Esophagus muscularis mucosa (tissue), 4 donors: ENCODE data around the gene SGTA. TPM values are rescaled to one million over a fixed set of nuclear protein-coding genes. Genes with fewer than 3 reads are reported as not detected.

Experiments
- DNase-seq: peaks from one replicate; pipeline ENCODE4 v3.0.0-alpha.2; 2017; ENCODE audit errors: extremely low spot score
- H3K27ac ChIP-seq, 4 donors: fragments of 200-600 bp; sonication (generic); replicated peaks in 1 of 4; 1 replicate in 3 of 4; 2 replicates in 1 of 4; pipeline ENCODE4 v1.5.1; 2016 to 2019; ENCODE audit warnings: mild to moderate bottlenecking in 1 of 4
- H3K27me3 ChIP-seq, 4 donors: fragments of 200-600 bp; sonication (generic); one replicate each; pipeline versions ENCODE4 v1.5.1 to v1.6.0; 2016 to 2019
- H3K36me3 ChIP-seq, 4 donors: fragments of 200-600 bp; sonication (generic); one replicate each; pipeline ENCODE4 v1.5.1; 2016 to 2019
- H3K4me1 ChIP-seq, 4 donors: fragments of 200-600 bp; sonication (generic); one replicate each; pipeline ENCODE4 v1.5.1; 2016 to 2019
- H3K4me3 ChIP-seq, 4 donors: fragments of 200-600 bp; sonication (generic); 1 replicate in 2 of 4; 2 replicates in 2 of 4; pipeline ENCODE4 v1.5.1; 2016 to 2019; ENCODE audit warnings: mild to moderate bottlenecking in 4 of 4, moderate library complexity in 1 of 4
- H3K9me3 ChIP-seq, 4 donors: fragments of 200-600 bp; sonication (generic); 1 replicate in 3 of 4; 2 replicates in 1 of 4; pipeline ENCODE4 v1.5.1; 2016 to 2019
- EP300 ChIP-seq: sonication (generic); formaldehyde crosslinking; IDR thresholded peaks from one replicate; pipeline ENCODE4 v1.6.1; 2017; ENCODE audit warnings: antibody characterized with exemption
- POLR2A ChIP-seq: fragments of 450-650 bp; IDR thresholded peaks from one replicate; pipeline ENCODE4 v1.6.1; 2017; ENCODE audit warnings: antibody characterized with exemption, moderate library complexity, mild to moderate bottlenecking, low read depth
- POLR2AphosphoS5 ChIP-seq, 2 donors: sonication (generic); formaldehyde crosslinking; IDR thresholded peaks; one replicate each; pipeline ENCODE4 v1.6.1; 2017; ENCODE audit warnings: antibody characterized with exemption in 2 of 2
- WGBS: methylation state at CpG from one replicate; pipeline ENCODE4 v1.1.5; 2018; 5-methylcytosine and 5-hydroxymethylcytosine counted together
- intact Hi-C: fragments of 100-400 bp; cut with DNase I; formaldehyde crosslinking; loops from one replicate; pipeline ENCODE4 v1.15.1; 2023
- total RNA-seq, 4 donors: library from RNA; depleted of rRNA; stranded (reverse); fragments of >200 nt; gene quantifications; one replicate each; pipeline versions ENCODE4 v1.1.0 to v1.2.1, GENCODE V29; 2016
- TF ChIP-seq, protein P1 (sequence below), 3 experiments: fragments of 200-600 bp in 2 of 3; fragments of 450-650 bp in 1 of 3; sonication (generic) in 2 of 3; IDR thresholded peaks; one replicate each; pipeline ENCODE4 v1.5.1; 2017 to 2019; ENCODE audit warnings: antibody characterized with exemption in 3 of 3, mild to moderate bottlenecking in 2 of 3, moderate library complexity in 1 of 3

The SGTA gene
- total RNA-seq, 4 donors from 2014 or later, result 53.6 to 71.2 (median 59.2) TPM

GRCh38 chr19:2756921-2757881 lies 25.9 kb downstream of the SGTA start:
- H3K36me3 ChIP-seq, result peaks cover 54 to 95% (median 84%) of the 10 kb centered on the region in 4 donors

DNA sequence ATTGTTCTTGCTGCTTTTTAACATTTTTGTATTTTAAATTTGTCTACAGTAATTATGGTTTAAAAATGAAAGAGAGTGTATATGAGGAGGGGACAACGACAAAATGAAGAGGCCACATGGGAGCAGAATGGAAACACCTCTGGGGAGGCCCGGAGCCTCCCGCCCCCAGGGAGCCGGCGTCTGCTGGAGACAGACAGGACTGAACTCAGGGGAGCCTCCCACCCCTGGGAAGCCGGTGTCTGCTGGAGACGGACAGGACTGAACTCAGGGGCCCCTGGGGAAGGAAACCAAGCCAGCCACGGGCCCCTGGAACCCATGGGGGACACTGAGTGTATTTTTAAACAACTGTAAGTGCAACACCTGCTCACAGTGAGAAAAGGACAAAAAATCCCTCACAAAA lies 26.6 kb downstream of the SGTA start:
- Histone ChIP-seq H3K4me1 (no peaks in the 10 kb centered on the region), H3K27ac (no peak overlapping the region), H3K27me3 (no peaks in the 10 kb centered on the region), H3K36me3 (peaks cover 51 to 88% (median 77%) of the 10 kb centered on the region in 4 donors), H3K4me3 (no peak overlapping the region), H3K9me3 (no peaks in the 10 kb centered on the region)
- TF ChIP-seq POLR2A, result no peak
- WGBS, result 92% methylated on average over 7 of the region's 8 CpGs
- intact Hi-C loops, result no loop called here
- no peak for DNase-seq

More at GRCh38 chr19:2756921-2757881, 25.9 kb downstream of the SGTA start:
- TF ChIP-seq POLR2A, result no peak
- no peak for TF ChIP-seq POLR2AphosphoS5 (IDR thresholded peaks at IDR 0.05)
- no peak for TF ChIP-seq EP300
- TF ChIP-seq, protein P1, sequence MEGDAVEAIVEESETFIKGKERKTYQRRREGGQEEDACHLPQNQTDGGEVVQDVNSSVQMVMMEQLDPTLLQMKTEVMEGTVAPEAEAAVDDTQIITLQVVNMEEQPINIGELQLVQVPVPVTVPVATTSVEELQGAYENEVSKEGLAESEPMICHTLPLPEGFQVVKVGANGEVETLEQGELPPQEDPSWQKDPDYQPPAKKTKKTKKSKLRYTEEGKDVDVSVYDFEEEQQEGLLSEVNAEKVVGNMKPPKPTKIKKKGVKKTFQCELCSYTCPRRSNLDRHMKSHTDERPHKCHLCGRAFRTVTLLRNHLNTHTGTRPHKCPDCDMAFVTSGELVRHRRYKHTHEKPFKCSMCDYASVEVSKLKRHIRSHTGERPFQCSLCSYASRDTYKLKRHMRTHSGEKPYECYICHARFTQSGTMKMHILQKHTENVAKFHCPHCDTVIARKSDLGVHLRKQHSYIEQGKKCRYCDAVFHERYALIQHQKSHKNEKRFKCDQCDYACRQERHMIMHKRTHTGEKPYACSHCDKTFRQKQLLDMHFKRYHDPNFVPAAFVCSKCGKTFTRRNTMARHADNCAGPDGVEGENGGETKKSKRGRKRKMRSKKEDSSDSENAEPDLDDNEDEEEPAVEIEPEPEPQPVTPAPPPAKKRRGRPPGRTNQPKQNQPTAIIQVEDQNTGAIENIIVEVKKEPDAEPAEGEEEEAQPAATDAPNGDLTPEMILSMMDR (IDR thresholded peaks at IDR 0.05), result no peak
- no peak overlapping the region for H3K4me3 ChIP-seq
- no peaks in the 10 kb centered on the region for H3K9me3 ChIP-seq
- intact Hi-C loops, result no loop called here
- no peak for DNase-seq
- no peaks in the 10 kb centered on the region for H3K27me3 ChIP-seq
- no peak overlapping the region for H3K27ac ChIP-seq
- WGBS, result 90% methylated on average over 35 of the region's 48 CpGs
- H3K4me1 ChIP-seq, result no peaks in the 10 kb centered on the region

DNA sequence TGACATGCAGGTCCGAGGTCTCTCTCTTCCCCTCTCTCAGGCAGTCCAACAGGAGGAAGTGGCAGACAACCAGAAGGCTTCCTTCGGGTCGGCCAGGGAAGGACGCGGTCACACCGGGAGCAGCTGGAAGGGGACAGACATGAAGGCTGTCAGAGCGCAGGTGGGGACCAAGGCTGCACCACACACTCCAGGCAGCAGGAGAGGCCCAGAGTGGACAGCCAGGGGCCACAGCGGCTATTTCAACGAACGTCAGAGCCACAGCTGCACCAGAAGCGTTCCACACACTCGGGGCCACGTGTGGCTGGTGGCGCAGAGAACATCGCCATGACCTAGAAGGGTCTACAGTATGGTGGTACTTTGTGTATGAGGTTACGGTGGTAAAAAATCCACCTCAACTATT lies 27.3 kb downstream of the SGTA start:
- DNase-seq, result no peak
- TF ChIP-seq EP300 (no peak), POLR2A (no peak), POLR2AphosphoS5 (IDR thresholded peaks at IDR 0.05) (no peak)
- TF ChIP-seq, protein P1 (IDR thresholded peaks at IDR 0.05), result no peak
- Histone ChIP-seq H3K4me3 (no peak overlapping the region), H3K36me3 (peaks cover 51 to 81% (median 70%) of the 10 kb centered on the region in 4 donors), H3K4me1 (no peaks in the 10 kb centered on the region), H3K27me3 (no peaks in the 10 kb centered on the region), H3K9me3 (no peaks in the 10 kb centered on the region), H3K27ac (no peak overlapping the region)
- WGBS, result 89% methylated on average over 16 of the region's 16 CpGs
- intact Hi-C loops, result no loop called here

DNA sequence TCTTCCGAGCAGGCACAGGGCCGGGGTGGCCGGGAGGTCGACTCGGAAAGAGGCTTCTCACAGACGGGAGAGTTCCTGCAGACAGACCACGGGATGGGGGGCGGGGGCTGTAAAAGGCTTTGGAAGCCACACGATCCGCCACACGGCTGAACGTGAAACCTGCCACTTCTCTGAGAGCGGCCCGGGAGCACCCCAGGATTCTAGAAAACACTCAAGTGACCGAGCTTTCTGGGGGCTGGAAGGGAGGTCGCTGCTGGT lies 27.7 kb downstream of the SGTA start:
- 95% methylated on average over 14 of the region's 16 CpGs for WGBS
- Histone ChIP-seq H3K36me3 (peaks cover 47 to 77% (median 66%) of the 10 kb centered on the region in 4 donors), H3K27ac (no peak overlapping the region), H3K9me3 (no peaks in the 10 kb centered on the region), H3K4me3 (no peak overlapping the region), H3K4me1 (no peaks in the 10 kb centered on the region), H3K27me3 (no peaks in the 10 kb centered on the region)
- TF ChIP-seq, protein P1 (IDR thresholded peaks at IDR 0.05), result no peak
- TF ChIP-seq POLR2A, result no peak
- TF ChIP-seq EP300, result no peak
- no peak for TF ChIP-seq POLR2AphosphoS5 (IDR thresholded peaks at IDR 0.05)
- no peak for DNase-seq
- intact Hi-C loops, result no loop called here

DNA sequence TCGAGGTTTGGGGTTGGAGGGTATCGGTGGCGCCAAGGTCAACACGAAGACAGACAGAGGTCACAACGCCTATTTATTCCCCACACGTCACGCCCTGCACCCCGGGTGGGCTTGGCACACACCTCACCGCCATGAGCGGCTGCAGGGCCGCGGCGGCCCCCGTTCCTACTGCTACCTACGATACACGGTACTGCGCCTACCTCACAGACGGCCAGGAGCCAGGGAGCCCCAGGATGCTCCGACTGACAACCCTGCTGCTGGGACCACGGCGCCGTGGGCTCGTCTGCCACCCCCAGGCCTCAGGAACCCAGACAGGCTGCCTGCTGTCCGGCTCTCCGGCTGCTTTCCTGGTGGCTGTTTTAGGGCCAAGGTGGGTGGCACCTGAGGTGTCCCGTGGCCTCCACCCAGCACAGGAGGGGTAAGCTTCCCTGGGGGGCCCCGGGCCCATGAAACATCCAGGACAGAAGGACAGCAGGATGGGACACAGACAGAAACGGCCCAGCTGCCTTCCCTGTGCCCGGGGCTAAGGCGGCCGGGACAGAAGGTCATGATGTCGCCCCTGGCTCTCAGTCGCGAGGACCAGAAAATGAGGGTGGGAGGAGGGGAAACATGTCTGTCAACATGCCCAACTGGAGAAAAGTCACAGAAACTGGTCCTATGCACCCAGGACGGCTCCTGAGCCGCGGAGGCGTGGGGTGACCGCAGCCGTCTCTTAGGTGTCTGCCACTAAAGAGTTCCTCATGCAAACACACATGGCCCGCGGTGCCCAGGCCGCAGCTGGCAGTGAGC lies 28.2 kb downstream of the SGTA start:
- Histone ChIP-seq H3K27me3 (no peaks in the 10 kb centered on the region), H3K27ac (no peak overlapping the region), H3K36me3 (peaks cover 43 to 72% (median 63%) of the 10 kb centered on the region in 4 donors), H3K9me3 (no peaks in the 10 kb centered on the region), H3K4me3 (no peak overlapping the region), H3K4me1 (no peaks in the 10 kb centered on the region)
- TF ChIP-seq POLR2AphosphoS5 (IDR thresholded peaks at IDR 0.05) (no peak), POLR2A (no peak), EP300 (no peak)
- TF ChIP-seq, protein P1 (IDR thresholded peaks at IDR 0.05), result no peak
- intact Hi-C loops, result no loop called here
- 88% methylated on average over 32 of the region's 43 CpGs for WGBS
- no peak for DNase-seq
